SK-N-SH treated with all-trans-retinoic acid at 6 μM for 48 hours (cell line): ENCODE data around the gene TROAP.
A peak's percentile ranks its signal among the peaks of the same experiment; 100 is the strongest.

Experiments
- ATAC-seq: fragments of 200-7000 bp; cut with Tn5 transposase; 3 replicates; pipeline ENCODE4 v1.9.1; 2020; ENCODE audit warnings: mild to moderate bottlenecking, moderate library complexity
- ARNTL ChIP-seq: fragments of 450-650 bp; formaldehyde crosslinking; IDR thresholded peaks from 2 replicates; pipeline ENCODE4 v1.5.0; 2020; ENCODE audit warnings: low read depth, mild to moderate bottlenecking, moderate library complexity, borderline replicate concordance
- ESRRG ChIP-seq: fragments of 250-450 bp; sonication (Bioruptor Pico); IDR thresholded peaks from 2 replicates; pipeline ENCODE4 v1.6.1; 2021; ENCODE audit warnings: mild to moderate bottlenecking
- GLIS3 ChIP-seq: fragments of 250-450 bp; sonication (Bioruptor Pico); IDR thresholded peaks from 2 replicates; pipeline ENCODE4 v1.5.0; 2020; ENCODE audit warnings: mild to moderate bottlenecking, moderate library complexity
- ISL1 ChIP-seq: fragments of 250-450 bp; sonication (Bioruptor Pico); IDR thresholded peaks from 2 replicates; pipeline ENCODE4 v2.1.2; 2022; ENCODE audit warnings: mild to moderate bottlenecking, moderate library complexity
- OSR1 ChIP-seq: fragments of 250-450 bp; sonication (Bioruptor Pico); IDR thresholded peaks from 2 replicates; pipeline ENCODE4 v1.8.0; 2022; ENCODE audit warnings: moderate library complexity, mild to moderate bottlenecking, inconsistent platforms
- PPARA ChIP-seq: fragments of 250-450 bp; sonication (Bioruptor Pico); IDR thresholded peaks from 2 replicates; pipeline ENCODE4 v1.5.0; 2020; ENCODE audit warnings: mild to moderate bottlenecking, borderline replicate concordance
- SNAI2 ChIP-seq: fragments of 250-450 bp; sonication (Bioruptor Pico); IDR thresholded peaks from 2 replicates; pipeline ENCODE4 v1.5.0; 2020; ENCODE audit warnings: mild to moderate bottlenecking, moderate library complexity
- TCF4 ChIP-seq: fragments of 250-450 bp; sonication (Bioruptor Pico); IDR thresholded peaks from 2 replicates; pipeline ENCODE4 v1.8.0; 2021; ENCODE audit warnings: mild to moderate bottlenecking, moderate library complexity, borderline replicate concordance
- ZC3H10 ChIP-seq: fragments of 250-450 bp; sonication (Bioruptor Pico); IDR thresholded peaks from 2 replicates; pipeline ENCODE4 v1.5.1; 2021; ENCODE audit warnings: mild to moderate bottlenecking, moderate library complexity
- ZFP3 ChIP-seq: fragments of 250-450 bp; sonication (Bioruptor Pico); IDR thresholded peaks from 2 replicates; pipeline ENCODE4 v1.5.0; 2020; ENCODE audit warnings: mild to moderate bottlenecking, moderate library complexity
- ZFP30 ChIP-seq: fragments of 450-650 bp; formaldehyde crosslinking; IDR thresholded peaks from 2 replicates; pipeline ENCODE4 v1.5.0; 2022; ENCODE audit warnings: mild to moderate bottlenecking, moderate library complexity
- ZNF565 ChIP-seq: fragments of 450-650 bp; formaldehyde crosslinking; conservative IDR thresholded peaks from 2 replicates; pipeline ENCODE4 v1.5.0; 2020; ENCODE audit warnings: low read depth, mild to moderate bottlenecking, moderate library complexity
- ZNF70 ChIP-seq: fragments of 450-650 bp; formaldehyde crosslinking; IDR thresholded peaks from 2 replicates; pipeline ENCODE4 v1.5.0; 2020; ENCODE audit warnings: mild to moderate bottlenecking, moderate library complexity
- TF ChIP-seq, protein P1 (sequence below): fragments of 250-450 bp; sonication (Bioruptor Pico); IDR thresholded peaks from 2 replicates; pipeline ENCODE4 v1.5.1; 2021; ENCODE audit warnings: mild to moderate bottlenecking, moderate library complexity
- TF ChIP-seq, protein P2 (sequence below): fragments of 250-450 bp; sonication (Bioruptor Pico); IDR thresholded peaks from 2 replicates; pipeline ENCODE4 v1.8.0; 2020; ENCODE audit warnings: mild to moderate bottlenecking, moderate library complexity, borderline replicate concordance
- TF ChIP-seq, protein P3 (sequence below): fragments of 250-450 bp; sonication (Bioruptor Pico); IDR thresholded peaks from 2 replicates; pipeline ENCODE4 v1.8.0; 2021; ENCODE audit warnings: low read depth, mild to moderate bottlenecking, moderate library complexity, borderline replicate concordance

The TROAP gene

DNA sequence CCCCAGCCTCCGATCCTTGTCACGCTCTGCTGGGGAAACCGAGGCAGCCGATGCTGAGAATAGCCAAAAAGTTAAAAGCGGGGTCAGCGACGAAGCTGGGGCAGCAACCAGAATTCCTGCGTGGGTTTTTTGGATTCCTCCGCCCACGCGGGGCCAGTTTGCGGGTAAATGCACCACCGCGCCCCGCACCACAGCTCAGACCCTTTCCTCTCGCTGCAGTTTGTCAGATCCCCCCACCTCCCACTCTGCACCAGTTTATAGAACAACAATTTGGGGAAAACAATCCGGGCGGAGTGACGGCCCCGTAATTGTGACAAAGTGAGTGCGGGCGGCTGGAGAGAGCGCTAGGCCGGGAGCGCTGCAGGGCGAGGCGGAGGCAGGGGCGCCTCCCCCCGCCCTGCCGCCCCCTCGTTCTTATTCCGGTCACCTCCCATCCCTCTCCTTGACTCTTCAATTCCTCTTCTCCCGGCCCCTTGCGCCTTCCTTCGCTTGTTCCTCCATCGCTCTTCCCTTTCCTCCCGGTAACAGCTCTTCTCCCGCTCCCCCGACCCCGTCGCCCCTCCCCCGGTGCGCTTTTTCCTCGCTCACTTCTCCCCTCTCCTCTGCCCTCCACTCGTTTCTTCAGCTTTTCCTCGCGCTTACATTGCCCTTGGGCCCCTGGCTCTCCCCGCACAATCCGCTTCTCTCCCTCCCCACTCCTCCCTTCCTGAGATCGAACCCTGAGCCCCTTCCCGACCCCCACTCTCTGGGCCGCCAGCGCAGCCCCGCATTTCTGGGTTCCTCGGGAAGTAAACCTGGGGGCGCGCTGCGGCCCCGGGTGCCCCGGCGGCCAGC lies 23.0 kb downstream of the TROAP start:
- ATAC-seq: no peak
- no peak for TF ChIP-seq PPARA
- no peak for TF ChIP-seq ZC3H10 (CRISPR knock-in tag)
- TF ChIP-seq TCF4: no peak
- TF ChIP-seq ARNTL (CRISPR knock-in tag): no peak
- no peak for TF ChIP-seq ZFP3 (CRISPR knock-in tag)
- TF ChIP-seq ZNF565 (CRISPR knock-in tag): no peak
- TF ChIP-seq, protein P1, sequence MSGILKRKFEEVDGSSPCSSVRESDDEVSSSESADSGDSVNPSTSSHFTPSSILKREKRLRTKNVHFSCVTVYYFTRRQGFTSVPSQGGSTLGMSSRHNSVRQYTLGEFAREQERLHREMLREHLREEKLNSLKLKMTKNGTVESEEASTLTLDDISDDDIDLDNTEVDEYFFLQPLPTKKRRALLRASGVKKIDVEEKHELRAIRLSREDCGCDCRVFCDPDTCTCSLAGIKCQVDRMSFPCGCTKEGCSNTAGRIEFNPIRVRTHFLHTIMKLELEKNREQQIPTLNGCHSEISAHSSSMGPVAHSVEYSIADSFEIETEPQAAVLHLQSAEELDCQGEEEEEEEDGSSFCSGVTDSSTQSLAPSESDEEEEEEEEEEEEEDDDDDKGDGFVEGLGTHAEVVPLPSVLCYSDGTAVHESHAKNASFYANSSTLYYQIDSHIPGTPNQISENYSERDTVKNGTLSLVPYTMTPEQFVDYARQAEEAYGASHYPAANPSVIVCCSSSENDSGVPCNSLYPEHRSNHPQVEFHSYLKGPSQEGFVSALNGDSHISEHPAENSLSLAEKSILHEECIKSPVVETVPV (CRISPR knock-in tag): no peak
- no peak for TF ChIP-seq SNAI2 (CRISPR knock-in tag)

DNA sequence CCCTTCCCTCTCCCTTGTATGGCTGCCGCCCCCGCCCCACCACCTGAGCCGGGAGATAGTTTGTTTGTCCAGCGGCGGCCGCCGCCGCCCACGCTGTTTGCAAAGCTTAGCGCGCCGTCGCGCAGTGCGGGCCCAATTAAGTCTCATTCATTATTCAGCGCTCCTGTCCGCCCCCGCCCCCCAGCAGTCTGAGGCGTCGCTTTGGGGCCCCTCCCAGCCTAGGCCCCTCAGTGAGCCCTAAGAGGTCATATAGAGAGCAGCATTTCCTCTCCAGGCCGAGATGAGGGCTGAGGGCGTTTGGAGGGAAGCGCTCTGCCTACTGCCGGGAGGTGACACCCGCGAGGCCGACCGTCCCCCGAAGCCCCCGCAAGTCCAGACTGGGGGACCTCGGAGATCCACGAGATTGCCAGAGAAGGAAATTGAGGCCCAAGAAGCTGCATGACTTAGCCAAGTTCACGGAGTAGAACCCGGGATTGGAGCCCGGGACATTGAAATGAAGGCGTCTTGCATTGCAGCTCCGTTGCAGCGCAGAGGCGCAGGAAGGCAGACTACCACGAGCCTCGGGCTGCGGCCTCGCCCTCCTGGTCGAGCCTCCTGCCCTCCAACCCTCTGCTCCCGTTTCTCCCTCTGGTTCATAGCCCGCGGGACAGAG lies 23.7 kb downstream of the TROAP start, which contains the start of gene DNAJC22:
DNAJC22 (plus strand) TSS at position 230 of the 652 bp plus-strand sequence. CDS start 1,985 bp downstream, outside the sequence.
- ATAC-seq: peak; percentile 2; the same call in 1 of the 3 replicates
- TF ChIP-seq, protein P2, sequence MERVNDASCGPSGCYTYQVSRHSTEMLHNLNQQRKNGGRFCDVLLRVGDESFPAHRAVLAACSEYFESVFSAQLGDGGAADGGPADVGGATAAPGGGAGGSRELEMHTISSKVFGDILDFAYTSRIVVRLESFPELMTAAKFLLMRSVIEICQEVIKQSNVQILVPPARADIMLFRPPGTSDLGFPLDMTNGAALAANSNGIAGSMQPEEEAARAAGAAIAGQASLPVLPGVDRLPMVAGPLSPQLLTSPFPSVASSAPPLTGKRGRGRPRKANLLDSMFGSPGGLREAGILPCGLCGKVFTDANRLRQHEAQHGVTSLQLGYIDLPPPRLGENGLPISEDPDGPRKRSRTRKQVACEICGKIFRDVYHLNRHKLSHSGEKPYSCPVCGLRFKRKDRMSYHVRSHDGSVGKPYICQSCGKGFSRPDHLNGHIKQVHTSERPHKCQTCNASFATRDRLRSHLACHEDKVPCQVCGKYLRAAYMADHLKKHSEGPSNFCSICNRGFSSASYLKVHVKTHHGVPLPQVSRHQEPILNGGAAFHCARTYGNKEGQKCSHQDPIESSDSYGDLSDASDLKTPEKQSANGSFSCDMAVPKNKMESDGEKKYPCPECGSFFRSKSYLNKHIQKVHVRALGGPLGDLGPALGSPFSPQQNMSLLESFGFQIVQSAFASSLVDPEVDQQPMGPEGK (CRISPR knock-in tag): no peak

DNA sequence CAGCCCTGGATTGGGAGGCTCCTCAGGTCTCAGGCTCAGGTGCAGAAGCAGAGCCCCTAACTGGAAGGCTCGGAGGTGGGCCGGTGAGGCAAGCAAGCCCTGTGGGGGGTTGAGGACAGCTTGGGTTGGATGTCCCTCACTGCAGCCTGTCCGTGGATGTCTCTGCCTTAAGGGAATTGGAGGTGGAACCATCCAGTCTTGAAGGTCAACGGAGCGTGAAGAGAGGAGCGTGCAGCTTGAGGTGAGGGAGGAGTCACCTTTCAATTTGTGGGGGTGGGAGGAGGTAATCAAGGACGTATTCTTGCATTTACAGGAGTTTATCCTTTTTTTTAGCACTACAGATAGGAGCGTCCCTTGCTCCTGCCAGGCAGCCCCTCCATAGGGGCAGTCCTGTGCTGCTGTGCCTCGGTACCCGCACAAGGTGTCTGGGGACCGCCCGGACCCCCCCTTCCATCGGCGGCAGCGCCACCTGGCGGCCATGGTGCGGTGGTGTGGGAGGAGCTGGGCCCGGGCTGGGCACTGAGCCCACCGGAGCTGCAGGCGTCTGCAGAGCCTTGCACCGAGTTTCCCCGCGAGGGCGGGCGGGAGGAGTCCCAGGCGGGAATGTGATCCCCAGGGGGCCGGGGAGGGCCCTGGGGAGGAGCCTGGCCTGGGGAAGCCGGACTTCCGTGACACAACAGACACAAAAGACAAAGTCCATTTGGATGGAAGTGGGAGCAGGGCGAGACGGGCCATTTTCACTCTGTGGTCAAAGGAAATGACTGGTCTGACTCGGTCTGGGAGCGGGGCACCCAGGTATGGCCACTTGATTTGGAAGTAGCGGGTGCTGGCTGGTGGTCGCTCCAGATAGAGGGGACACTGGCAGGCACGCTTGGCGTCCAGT lies 24.5 kb downstream of the TROAP start:
- ATAC-seq: peak; percentile 86
- TF ChIP-seq, protein P2 (CRISPR knock-in tag): peak; percentile 85; the same call in 1 of the 2 replicates
- TF ChIP-seq ARNTL (CRISPR knock-in tag): no peak

DNA sequence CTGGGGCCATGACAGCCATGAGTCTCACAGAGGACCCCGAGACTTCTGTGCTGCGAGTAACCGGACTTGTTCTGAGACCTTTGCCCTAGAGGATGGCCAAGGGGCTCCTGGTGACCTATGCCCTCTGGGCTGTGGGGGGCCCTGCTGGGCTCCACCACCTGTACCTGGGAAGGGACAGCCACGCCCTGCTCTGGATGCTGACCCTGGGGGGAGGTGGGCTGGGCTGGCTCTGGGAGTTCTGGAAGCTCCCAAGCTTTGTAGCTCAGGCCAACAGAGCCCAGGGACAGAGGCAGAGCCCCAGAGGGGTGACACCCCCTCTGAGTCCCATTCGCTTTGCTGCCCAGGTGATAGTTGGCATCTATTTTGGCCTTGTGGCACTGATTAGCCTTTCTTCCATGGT lies 25.7 kb downstream of the TROAP start:
- no peak for ATAC-seq
- TF ChIP-seq ZNF565 (CRISPR knock-in tag): no peak
- no peak for TF ChIP-seq ZFP3 (CRISPR knock-in tag)
- no peak for TF ChIP-seq SNAI2 (CRISPR knock-in tag)
- TF ChIP-seq ZNF70 (CRISPR knock-in tag): no peak
- no peak for TF ChIP-seq OSR1 (CRISPR knock-in tag)
- no peak for TF ChIP-seq ESRRG (CRISPR knock-in tag)
- no peak for TF ChIP-seq ZFP30 (CRISPR knock-in tag)
- TF ChIP-seq, protein P1 (CRISPR knock-in tag): no peak
- TF ChIP-seq TCF4: no peak
- TF ChIP-seq, protein P3, sequence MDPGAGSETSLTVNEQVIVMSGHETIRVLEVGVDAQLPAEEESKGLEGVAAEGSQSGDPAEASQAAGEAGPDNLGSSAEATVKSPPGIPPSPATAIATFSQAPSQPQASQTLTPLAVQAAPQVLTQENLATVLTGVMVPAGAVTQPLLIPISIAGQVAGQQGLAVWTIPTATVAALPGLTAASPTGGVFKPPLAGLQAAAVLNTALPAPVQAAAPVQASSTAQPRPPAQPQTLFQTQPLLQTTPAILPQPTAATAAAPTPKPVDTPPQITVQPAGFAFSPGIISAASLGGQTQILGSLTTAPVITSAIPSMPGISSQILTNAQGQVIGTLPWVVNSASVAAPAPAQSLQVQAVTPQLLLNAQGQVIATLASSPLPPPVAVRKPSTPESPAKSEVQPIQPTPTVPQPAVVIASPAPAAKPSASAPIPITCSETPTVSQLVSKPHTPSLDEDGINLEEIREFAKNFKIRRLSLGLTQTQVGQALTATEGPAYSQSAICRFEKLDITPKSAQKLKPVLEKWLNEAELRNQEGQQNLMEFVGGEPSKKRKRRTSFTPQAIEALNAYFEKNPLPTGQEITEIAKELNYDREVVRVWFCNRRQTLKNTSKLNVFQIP (CRISPR knock-in tag): no peak
- no peak for TF ChIP-seq ARNTL (CRISPR knock-in tag)
- TF ChIP-seq GLIS3 (CRISPR knock-in tag): no peak
- TF ChIP-seq, protein P2 (CRISPR knock-in tag): no peak
- no peak for TF ChIP-seq ISL1 (CRISPR knock-in tag)
- TF ChIP-seq, all 23 proteins: peak for 0
